Erythroblast (primary cell): ENCODE results near the gene CDH24.

Experiments used
- GATA1 ChIP-seq: IDR thresholded peaks from 2 replicates; pipeline ENCODE4 v1.6.1; 2011; ENCODE audit warnings: low read depth, mild to moderate bottlenecking, control low read depth, low read length, moderate library complexity
- POLR2A ChIP-seq: IDR thresholded peaks from 2 replicates; pipeline ENCODE4 v1.6.1; 2011; ENCODE audit warnings: mild to moderate bottlenecking, low read length

DNA sequence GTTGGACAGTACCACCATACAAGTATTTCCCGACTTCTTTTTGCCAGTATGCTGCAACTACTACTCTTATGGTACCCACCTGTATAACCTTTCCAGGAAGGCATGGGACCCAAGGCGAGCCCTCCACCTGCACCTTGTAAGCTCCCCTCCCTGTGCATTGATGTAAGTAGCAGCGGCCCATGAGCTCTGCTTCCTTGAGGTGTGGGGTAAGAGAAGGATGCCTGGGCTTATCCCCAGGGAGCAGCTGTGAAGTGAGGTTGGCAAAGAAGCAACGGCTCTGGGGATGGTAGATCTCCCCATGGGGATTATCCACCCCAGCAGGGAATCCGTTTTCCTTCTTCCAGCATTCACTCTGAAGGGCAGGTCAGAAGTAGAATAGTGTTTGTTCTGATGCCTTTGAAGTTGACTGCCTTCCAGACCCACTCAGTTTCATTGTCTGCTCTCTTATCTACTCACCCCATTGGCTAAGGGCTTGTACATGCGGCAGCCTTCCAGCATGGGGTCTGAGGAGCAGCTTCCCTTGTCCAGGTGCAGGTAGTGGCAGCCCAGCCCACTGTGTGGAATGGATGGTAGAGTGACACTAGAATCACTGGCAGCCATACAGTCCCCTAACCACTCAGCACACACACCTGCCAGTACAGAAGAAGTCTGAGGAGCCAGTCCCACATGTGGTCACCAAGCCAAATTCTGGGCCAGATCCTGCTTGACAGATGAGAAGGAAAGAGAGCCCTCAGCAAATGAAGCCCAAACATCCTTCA, 44.1 kb upstream of the CDH24 start:
- TF ChIP-seq POLR2A (no peak), GATA1 (no peak)
